GM19193 (cell line): Measurements from ENCODE around the gene KIAA1614.

ENCODE experiments used
- POLR2A ChIP-seq: IDR thresholded peaks from 4 replicates; pipeline ENCODE4 v1.6.1; 2011; ENCODE audit not compliant: insufficient read depth, insufficient read length; ENCODE audit errors: extremely low read depth

KIAA1614 gene

GRCh38 chr1:180981596-180982387 lies 69.1 kb downstream of the KIAA1614 start:
- TF ChIP-seq POLR2A, result no peak

GRCh38 chr1:180982422-180982821 lies 69.7 kb downstream of the KIAA1614 start:
- TF ChIP-seq POLR2A, result no peak

- TF ChIP-seq POLR2A, result no peak
These were observed 75.6 kb downstream of the KIAA1614 start for GRCh38 chr1:180988253-180988752.

GRCh38 chr1:180994262-180994661 lies 81.6 kb downstream of the KIAA1614 start:
- TF ChIP-seq POLR2A, result no peak

GRCh38 chr1:180997843-180998504 lies 85.3 kb downstream of the KIAA1614 start:
- no peak for TF ChIP-seq POLR2A
